ENCODE results near the gene ADAM19. TPM values are rescaled to one million over a fixed set of nuclear protein-coding genes. Genes with fewer than 3 reads are reported as not detected.

The ADAM19 gene
- total and polyA plus RNA-seq, 2 experiments from 2014 or later, result 6.0 to 8.6 TPM

DNA sequence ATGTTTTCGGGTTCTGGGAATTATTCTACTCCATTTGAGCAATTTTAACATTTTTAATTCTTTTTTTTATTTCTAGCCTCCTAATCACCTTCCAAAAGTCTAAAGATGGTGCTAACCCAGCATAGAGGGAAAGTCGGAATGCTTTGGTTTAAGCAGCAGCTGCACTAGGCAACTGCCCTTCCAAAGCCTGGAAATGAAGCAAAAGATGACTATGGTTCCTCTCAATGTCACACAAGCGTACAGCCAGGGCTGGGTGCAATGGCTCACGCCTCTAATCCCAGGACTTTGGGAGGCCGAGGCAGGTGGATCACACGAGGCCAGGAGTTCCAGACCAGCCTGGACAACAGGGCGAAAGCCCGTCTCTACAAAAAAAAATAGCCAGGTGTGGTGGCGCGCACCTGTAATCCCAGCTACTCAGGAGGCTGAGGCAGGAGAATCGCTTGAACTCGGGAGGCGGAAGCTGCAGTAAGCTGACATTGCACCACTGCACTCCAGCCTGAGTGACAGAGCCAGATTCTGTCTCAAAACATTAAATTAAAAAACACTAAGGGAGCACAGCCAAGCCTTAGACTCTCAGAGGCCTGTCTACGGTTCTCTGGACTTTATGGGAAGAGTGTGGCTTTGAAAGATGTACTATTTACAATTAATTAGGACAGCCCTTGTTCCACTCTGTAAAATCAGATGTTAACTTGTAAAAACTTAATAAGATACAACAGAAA, 33.1 kb downstream of the ADAM19 start:
- Histone ChIP-seq H3K79me2 (no peaks in the 10 kb centered on the region), H3K27ac (no peak overlapping the region), H4K20me1 (ENCODE audit: insufficient read depth, poor library complexity, severe bottlenecking) (no peaks in the 10 kb centered on the region), H3K9me3 (ENCODE audit: low read depth) (no peaks in the 10 kb centered on the region), H2AFZ (no peak overlapping the region), H3K4me3 (no peak overlapping the region), H3K27me3 (no peaks in the 10 kb centered on the region), H3K36me3 (replicated peaks; ENCODE audit: insufficient read depth, low read depth) (no peaks in the 10 kb centered on the region), H3K4me1 (ENCODE audit: insufficient read depth) (no peaks in the 10 kb centered on the region), H3K9me2 (replicated peaks; ENCODE audit: insufficient read depth) (no peaks in the 10 kb centered on the region), H3K4me2 (no peak overlapping the region)
- DNase-seq (ENCODE audit: low spot score), result no peak
- no peak for TF ChIP-seq EZH2 (IDR thresholded peaks at IDR 0.05; ENCODE audit: borderline replicate concordance)
- no peak for TF ChIP-seq EZH2phosphoT487 (IDR thresholded peaks at IDR 0.05; ENCODE audit: low read depth, severe bottlenecking, unreplicated experiment)
- TF ChIP-seq, protein P1, sequence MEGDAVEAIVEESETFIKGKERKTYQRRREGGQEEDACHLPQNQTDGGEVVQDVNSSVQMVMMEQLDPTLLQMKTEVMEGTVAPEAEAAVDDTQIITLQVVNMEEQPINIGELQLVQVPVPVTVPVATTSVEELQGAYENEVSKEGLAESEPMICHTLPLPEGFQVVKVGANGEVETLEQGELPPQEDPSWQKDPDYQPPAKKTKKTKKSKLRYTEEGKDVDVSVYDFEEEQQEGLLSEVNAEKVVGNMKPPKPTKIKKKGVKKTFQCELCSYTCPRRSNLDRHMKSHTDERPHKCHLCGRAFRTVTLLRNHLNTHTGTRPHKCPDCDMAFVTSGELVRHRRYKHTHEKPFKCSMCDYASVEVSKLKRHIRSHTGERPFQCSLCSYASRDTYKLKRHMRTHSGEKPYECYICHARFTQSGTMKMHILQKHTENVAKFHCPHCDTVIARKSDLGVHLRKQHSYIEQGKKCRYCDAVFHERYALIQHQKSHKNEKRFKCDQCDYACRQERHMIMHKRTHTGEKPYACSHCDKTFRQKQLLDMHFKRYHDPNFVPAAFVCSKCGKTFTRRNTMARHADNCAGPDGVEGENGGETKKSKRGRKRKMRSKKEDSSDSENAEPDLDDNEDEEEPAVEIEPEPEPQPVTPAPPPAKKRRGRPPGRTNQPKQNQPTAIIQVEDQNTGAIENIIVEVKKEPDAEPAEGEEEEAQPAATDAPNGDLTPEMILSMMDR (IDR thresholded peaks at IDR 0.05; ENCODE audit: poor library complexity), result no peak
- WGBS (ENCODE audit: low lambda C conversion rate, missing lambda C conversion rate), result 87% methylated on average over 14 of the region's 14 CpGs

DNA sequence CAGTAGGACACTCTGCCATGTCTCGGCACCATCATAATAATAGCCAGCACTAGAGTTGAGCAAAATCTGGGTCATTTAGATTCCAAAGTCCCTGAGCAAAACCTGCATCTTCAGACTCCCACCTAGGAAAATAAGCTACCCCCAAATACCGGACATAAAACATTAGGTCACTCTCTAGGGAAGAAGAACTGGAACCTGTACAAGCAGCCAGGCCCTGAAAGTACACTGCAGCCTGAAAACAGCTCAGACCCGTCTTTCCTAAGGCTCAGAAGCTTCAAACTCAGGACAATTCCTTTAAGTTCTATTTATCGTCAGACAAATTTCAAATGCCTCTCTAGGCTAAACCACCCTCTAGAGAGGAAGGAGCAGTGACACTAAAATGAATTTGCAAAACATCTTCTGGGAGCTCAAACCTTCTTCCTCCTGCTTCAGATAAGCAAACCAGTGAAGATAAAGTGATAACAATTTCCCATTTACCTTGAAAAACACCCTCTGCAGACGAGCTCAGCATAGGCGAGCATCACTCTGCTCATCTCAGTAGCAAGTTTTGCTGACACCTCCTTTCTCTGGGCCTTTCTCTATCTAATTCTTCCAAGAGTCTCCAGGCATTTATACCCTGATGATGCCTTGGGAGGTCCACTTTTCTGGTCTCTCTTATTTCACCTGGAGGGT, 34.0 kb downstream of the ADAM19 start:
- no peaks in the 10 kb centered on the region for H3K79me2 ChIP-seq
- no peaks in the 10 kb centered on the region for H3K9me3 ChIP-seq (ENCODE audit: low read depth)
- no peaks in the 10 kb centered on the region for H3K27me3 ChIP-seq
- no peak overlapping the region for H3K4me2 ChIP-seq
- H3K27ac ChIP-seq, result no peak overlapping the region
- no peaks in the 10 kb centered on the region for H3K36me3 ChIP-seq (replicated peaks; ENCODE audit: insufficient read depth, low read depth)
- no peaks in the 10 kb centered on the region for H3K9me2 ChIP-seq (replicated peaks; ENCODE audit: insufficient read depth)
- H2AFZ ChIP-seq, result no peak overlapping the region
- 78% methylated on average over 6 of the region's 6 CpGs for WGBS (ENCODE audit: low lambda C conversion rate, missing lambda C conversion rate)
- DNase-seq (ENCODE audit: low spot score), result no peak
- H3K4me3 ChIP-seq, result no peak overlapping the region
- TF ChIP-seq EZH2phosphoT487 (IDR thresholded peaks at IDR 0.05; ENCODE audit: low read depth, severe bottlenecking, unreplicated experiment) (no peak), EZH2 (IDR thresholded peaks at IDR 0.05; ENCODE audit: borderline replicate concordance) (no peak)
- TF ChIP-seq, protein P1 (IDR thresholded peaks at IDR 0.05; ENCODE audit: poor library complexity), result no peak
- no peaks in the 10 kb centered on the region for H4K20me1 ChIP-seq (ENCODE audit: insufficient read depth, poor library complexity, severe bottlenecking)
- H3K4me1 ChIP-seq (ENCODE audit: insufficient read depth), result no peaks in the 10 kb centered on the region

DNA sequence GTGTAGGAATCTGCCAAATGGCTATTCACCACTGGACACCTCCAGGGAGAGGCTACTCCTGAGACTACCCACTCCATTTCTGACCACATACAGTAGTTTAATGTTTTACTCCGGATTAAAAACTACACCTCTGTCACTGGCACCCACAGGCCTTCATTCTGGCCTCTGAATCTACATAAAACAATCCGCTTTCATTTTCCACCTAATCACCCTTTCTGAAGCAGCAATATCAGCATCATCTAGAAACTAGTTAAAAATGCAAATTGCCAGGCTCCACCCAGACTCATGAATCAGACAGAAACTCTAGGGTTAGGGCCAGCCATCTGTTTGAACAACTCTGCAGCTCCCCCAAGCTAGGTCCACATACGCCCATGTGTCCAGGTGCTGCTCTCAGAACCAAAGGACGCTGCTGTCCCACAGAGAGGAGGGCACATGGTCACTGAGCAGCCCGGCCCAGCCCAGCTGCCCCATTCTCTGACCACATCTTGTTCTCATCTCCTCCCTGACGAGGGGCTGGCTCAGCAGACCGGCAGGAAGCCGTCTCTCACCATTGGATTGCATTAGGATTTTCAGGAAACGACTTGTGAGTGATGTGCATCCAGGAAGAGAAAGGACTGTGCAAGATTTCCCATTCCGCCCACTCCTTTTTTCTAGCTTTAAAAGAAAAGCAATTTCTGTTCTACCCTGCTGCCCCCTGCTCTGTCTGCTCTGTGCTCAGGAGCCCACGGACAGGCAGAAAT, 34.7 kb downstream of the ADAM19 start:
- H3K27ac ChIP-seq, result no peak overlapping the region
- H3K27me3 ChIP-seq, result no peaks in the 10 kb centered on the region
- H3K4me2 ChIP-seq, result no peak overlapping the region
- no peaks in the 10 kb centered on the region for H4K20me1 ChIP-seq (ENCODE audit: insufficient read depth, poor library complexity, severe bottlenecking)
- no peaks in the 10 kb centered on the region for H3K9me3 ChIP-seq (ENCODE audit: low read depth)
- 74% methylated on average over 11 of the region's 11 CpGs for WGBS (ENCODE audit: low lambda C conversion rate, missing lambda C conversion rate)
- no peak for DNase-seq (ENCODE audit: low spot score)
- H3K79me2 ChIP-seq, result no peaks in the 10 kb centered on the region
- no peak overlapping the region for H2AFZ ChIP-seq
- no peaks in the 10 kb centered on the region for H3K36me3 ChIP-seq (replicated peaks; ENCODE audit: insufficient read depth, low read depth)
- no peaks in the 10 kb centered on the region for H3K4me1 ChIP-seq (ENCODE audit: insufficient read depth)
- no peak for TF ChIP-seq EZH2 (IDR thresholded peaks at IDR 0.05; ENCODE audit: borderline replicate concordance)
- TF ChIP-seq, protein P1 (IDR thresholded peaks at IDR 0.05; ENCODE audit: poor library complexity), result no peak
- TF ChIP-seq EZH2phosphoT487 (IDR thresholded peaks at IDR 0.05; ENCODE audit: low read depth, severe bottlenecking, unreplicated experiment), result no peak
- no peaks in the 10 kb centered on the region for H3K9me2 ChIP-seq (replicated peaks; ENCODE audit: insufficient read depth)
- H3K4me3 ChIP-seq, result no peak overlapping the region
